ENCODE data around the gene HS2ST1. TPM values are rescaled to one million over a fixed set of nuclear protein-coding genes. Genes with fewer than 3 reads are reported as not detected.

The HS2ST1 gene
- total RNA-seq, 3 donors from 2014 or later (not counting 1 experiment from before 2014, with no cell fraction given), result 12.5 to 18.4 (median 14.3) TPM

DNA sequence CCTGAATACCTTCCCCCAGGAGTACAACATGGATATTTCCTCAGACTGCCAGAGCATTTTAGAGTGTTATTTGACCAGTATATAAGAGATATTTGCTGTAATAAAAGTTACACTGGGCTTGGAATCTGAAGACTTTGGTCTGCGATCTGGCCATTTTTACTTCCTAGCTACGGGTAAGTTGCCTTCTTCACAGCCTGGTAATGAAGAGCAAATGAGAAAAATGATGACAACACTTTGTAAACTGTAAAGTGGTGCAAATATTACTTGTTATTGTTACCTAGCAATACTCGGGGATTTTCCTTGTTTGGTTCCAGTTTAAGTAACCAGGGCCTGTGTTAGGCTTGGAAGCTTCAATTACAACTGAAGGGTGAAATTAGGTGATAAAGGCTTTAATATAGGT, 233.4 kb downstream of the HS2ST1 start:
- no peak for ATAC-seq
- peaks cover 14% of the 10 kb centered on the region for H3K4me1 ChIP-seq (ENCODE audit: control insufficient read depth, insufficient read depth, low read length)
- peaks cover 17 to 32% of the 10 kb centered on the region in 2 donors for H3K27me3 Mint-ChIP-seq (ENCODE audit: low read depth in 2 of 2)
- no peak for DNase-seq
- no peak overlapping the region for H3K27ac Mint-ChIP-seq
- H3K27ac ChIP-seq (ENCODE audit: low read length), result no peak overlapping the region
- no peaks in the 10 kb centered on the region for H3K36me3 Mint-ChIP-seq
- H3K4me3 ChIP-seq (ENCODE audit: low read length), result no peak overlapping the region
- H3K4me3 Mint-ChIP-seq, result no peak overlapping the region
- no peak for TF ChIP-seq CTCF (IDR thresholded peaks at IDR 0.05)
- H3K9me3 Mint-ChIP-seq, result no peaks in the 10 kb centered on the region
- H3K9me3 ChIP-seq (ENCODE audit: control insufficient read depth, insufficient read depth, low read length), result no peaks in the 10 kb centered on the region
- 49% methylated on average over 3 of the region's 3 CpGs for WGBS (ENCODE audit: insufficient coverage)
- H3K4me1 Mint-ChIP-seq, result peaks cover 12 to 15% of the 10 kb centered on the region in 2 donors
- H3K27me3 ChIP-seq (ENCODE audit: control insufficient read depth, insufficient read depth, low read length), result peaks cover 3% of the 10 kb centered on the region
- intact Hi-C loops (cut with micrococcal nuclease), result no loop called here
- no peaks in the 10 kb centered on the region for H3K36me3 ChIP-seq (ENCODE audit: control insufficient read depth, insufficient read depth, low read length)

DNA sequence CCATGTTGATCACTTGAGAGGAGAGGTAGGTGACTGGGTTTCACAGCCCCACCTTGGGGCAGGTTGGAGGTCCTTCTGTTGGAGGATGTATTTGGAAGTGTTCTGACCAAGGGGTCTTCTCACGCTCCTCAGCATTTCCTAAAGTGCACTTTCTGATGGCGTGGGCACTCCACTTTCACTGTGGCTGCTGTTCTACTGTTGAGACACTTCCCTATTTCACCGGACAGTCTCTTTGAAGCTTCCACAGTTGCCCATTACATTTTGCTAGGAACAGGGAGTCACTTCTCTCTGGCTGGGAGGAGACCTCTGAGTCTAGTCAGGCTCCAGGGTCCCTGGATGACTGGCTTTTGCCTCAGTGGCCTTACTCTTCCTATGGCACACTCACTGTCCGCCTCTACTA, 234.2 kb downstream of the HS2ST1 start:
- intact Hi-C loops (cut with micrococcal nuclease), result no loop called here
- Mint-ChIP-seq H3K4me1 (peaks cover 12 to 15% of the 10 kb centered on the region in 2 donors), H3K4me3 (no peak overlapping the region), H3K27ac (no peak overlapping the region), H3K9me3 (no peaks in the 10 kb centered on the region), H3K36me3 (no peaks in the 10 kb centered on the region), H3K27me3 (ENCODE audit: low read depth in 2 of 2) (peaks cover 17 to 28% of the 10 kb centered on the region in 2 donors)
- Histone ChIP-seq H3K4me1 (ENCODE audit: control insufficient read depth, insufficient read depth, low read length) (peaks cover 14% of the 10 kb centered on the region), H3K9me3 (ENCODE audit: control insufficient read depth, insufficient read depth, low read length) (no peaks in the 10 kb centered on the region), H3K36me3 (ENCODE audit: control insufficient read depth, insufficient read depth, low read length) (no peaks in the 10 kb centered on the region), H3K4me3 (ENCODE audit: low read length) (no peak overlapping the region), H3K27ac (ENCODE audit: low read length) (no peak overlapping the region), H3K27me3 (ENCODE audit: control insufficient read depth, insufficient read depth, low read length) (peaks cover 3% of the 10 kb centered on the region)
- WGBS (ENCODE audit: insufficient coverage), result 75% methylated on average over 4 of the region's 4 CpGs
- DNase-seq (no peak), ATAC-seq (no peak)
- no peak for TF ChIP-seq CTCF (IDR thresholded peaks at IDR 0.05)

DNA sequence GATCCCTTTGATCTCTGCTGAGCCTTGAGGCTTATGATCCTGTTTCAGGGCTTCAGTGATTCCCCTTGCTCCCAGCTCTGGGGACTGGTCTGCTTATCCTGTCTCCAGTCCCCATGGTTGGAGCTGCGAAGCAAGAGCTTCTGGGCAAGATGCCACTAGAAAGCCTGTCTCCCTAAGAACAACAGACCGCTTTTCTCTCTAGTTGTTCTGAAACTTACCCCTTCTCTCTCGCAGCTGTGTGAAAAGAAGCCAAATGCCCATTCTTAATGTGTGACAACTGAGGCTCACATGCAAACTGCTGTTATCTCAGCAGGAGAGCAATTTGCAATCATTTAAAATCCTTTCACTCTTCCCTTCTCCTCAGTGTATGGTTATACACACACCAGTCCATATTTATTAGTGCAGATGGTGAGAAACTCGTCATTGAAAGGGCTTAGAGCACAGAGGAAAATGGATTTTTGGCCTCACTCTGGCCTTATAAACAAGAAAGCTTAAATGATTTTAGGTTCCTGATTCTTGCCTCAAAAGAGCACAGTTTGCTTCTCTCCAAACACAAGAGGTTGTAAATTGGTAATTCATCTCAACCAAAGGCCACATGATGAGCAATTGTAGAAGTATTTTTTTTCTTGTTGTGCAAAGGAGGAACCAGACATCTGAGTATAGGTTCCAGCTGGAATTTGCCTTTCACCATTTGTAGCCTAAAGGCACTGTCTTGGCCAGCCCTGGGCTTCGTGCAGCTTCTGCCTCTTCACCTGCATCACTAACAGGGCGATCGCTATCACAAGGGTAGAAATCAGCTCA, 235.0 kb downstream of the HS2ST1 start:
- no peak for TF ChIP-seq CTCF (IDR thresholded peaks at IDR 0.05)
- peaks cover 14% of the 10 kb centered on the region for H3K4me1 ChIP-seq (ENCODE audit: control insufficient read depth, insufficient read depth, low read length)
- no peaks in the 10 kb centered on the region for H3K9me3 Mint-ChIP-seq
- no peak overlapping the region for H3K27ac Mint-ChIP-seq
- H3K4me3 ChIP-seq (ENCODE audit: low read length), result no peak overlapping the region
- ATAC-seq, result no peak
- peaks cover 17 to 28% of the 10 kb centered on the region in 2 donors for H3K27me3 Mint-ChIP-seq (ENCODE audit: low read depth in 2 of 2)
- intact Hi-C loops (cut with micrococcal nuclease), result no loop called here
- H3K27ac ChIP-seq (ENCODE audit: low read length), result no peak overlapping the region
- peaks cover 12 to 15% of the 10 kb centered on the region in 2 donors for H3K4me1 Mint-ChIP-seq
- no peak for DNase-seq
- H3K4me3 Mint-ChIP-seq, result no peak overlapping the region
- no peaks in the 10 kb centered on the region for H3K9me3 ChIP-seq (ENCODE audit: control insufficient read depth, insufficient read depth, low read length)
- 87% methylated on average over 7 of the region's 7 CpGs for WGBS (ENCODE audit: insufficient coverage)
- peaks cover 3% of the 10 kb centered on the region for H3K27me3 ChIP-seq (ENCODE audit: control insufficient read depth, insufficient read depth, low read length)
- H3K36me3 ChIP-seq (ENCODE audit: control insufficient read depth, insufficient read depth, low read length), result no peaks in the 10 kb centered on the region
- no peaks in the 10 kb centered on the region for H3K36me3 Mint-ChIP-seq
